Measurements from ENCODE around the gene WWP2. TPM values are rescaled to one million over a fixed set of nuclear protein-coding genes. Genes with fewer than 3 reads are reported as not detected.
A peak's percentile ranks its signal among the peaks of the same experiment; 100 is the strongest.

Gene WWP2
- total RNA-seq, 2 donors from 2014 or later, result 34.8 to 78.8 TPM

- TF ChIP-seq POLR2A (IDR thresholded peaks at IDR 0.05) (no peak), CTCF (IDR thresholded peaks at IDR 0.05) (no peak)
- no peak overlapping the region for H3K4me3 ChIP-seq
- intact Hi-C loops (cut with DNase I), result no loop called here
- ATAC-seq (no peak), DNase-seq (no peak)
- H3K4me1 ChIP-seq, result peaks cover 10% of the 10 kb centered on the region
- no peaks in the 10 kb centered on the region for H3K36me3 ChIP-seq (replicated peaks in 1 of 2; ENCODE audit: insufficient read depth in 1 of 2, low read depth in 2 of 2)
- WGBS, 2 donors, result 78 to 82% methylated on average over 1 of the region's 1 CpG
- H3K27ac ChIP-seq, result peak overlapping the region in 1 of 4 donors; percentile 14
- H3K9me3 ChIP-seq, result no peaks in the 10 kb centered on the region
- no peaks in the 10 kb centered on the region for H3K27me3 ChIP-seq
These were observed 154.3 kb downstream of the WWP2 start for GRCh38 chr16:69916462-69916861.

GRCh38 chr16:69917311-69917710 is 155.2 kb downstream of the WWP2 start:
- TF ChIP-seq CTCF (IDR thresholded peaks at IDR 0.05) (no peak), POLR2A (IDR thresholded peaks at IDR 0.05) (no peak)
- Histone ChIP-seq H3K4me1 (peaks cover 10% of the 10 kb centered on the region), H3K27ac (peak overlapping the region; percentile 59 to 78 (median 64)), H3K36me3 (replicated peaks in 1 of 2; ENCODE audit: insufficient read depth in 1 of 2, low read depth in 2 of 2) (no peaks in the 10 kb centered on the region), H3K27me3 (no peaks in the 10 kb centered on the region), H3K9me3 (no peaks in the 10 kb centered on the region), H3K4me3 (no peak overlapping the region)
- intact Hi-C loops (cut with DNase I), result no loop called here
- WGBS, 2 donors, result 60 to 77% methylated on average over 1 of the region's 1 CpG
- no peak for DNase-seq
- no peak for ATAC-seq

GRCh38 chr16:69917739-69918138 is 155.6 kb downstream of the WWP2 start:
- H3K9me3 ChIP-seq, result no peaks in the 10 kb centered on the region
- peaks cover 10% of the 10 kb centered on the region for H3K4me1 ChIP-seq
- H3K36me3 ChIP-seq (replicated peaks in 1 of 2; ENCODE audit: insufficient read depth in 1 of 2, low read depth in 2 of 2), result no peaks in the 10 kb centered on the region
- intact Hi-C loops (cut with DNase I), result no loop called here
- H3K4me3 ChIP-seq, result no peak overlapping the region
- DNase-seq, result peak; percentile 62 to 80 (median 73)
- peak; percentile 93 for ATAC-seq
- WGBS, 2 donors, result 39 to 68% methylated on average over 18 to 20 of the region's 20 CpGs
- H3K27ac ChIP-seq, result peak overlapping the region; percentile 59 to 78 (median 64)
- TF ChIP-seq CTCF (IDR thresholded peaks at IDR 0.05), result no peak
- peak in 2 of 3 donors; percentile 53 to 67 for TF ChIP-seq POLR2A (IDR thresholded peaks at IDR 0.05)
- no peaks in the 10 kb centered on the region for H3K27me3 ChIP-seq

GRCh38 chr16:69918241-69918640 is 156.1 kb downstream of the WWP2 start:
- Histone ChIP-seq H3K4me1 (peaks cover 10% of the 10 kb centered on the region), H3K36me3 (replicated peaks in 1 of 2; ENCODE audit: insufficient read depth in 1 of 2, low read depth in 2 of 2) (no peaks in the 10 kb centered on the region), H3K9me3 (no peaks in the 10 kb centered on the region), H3K4me3 (no peak overlapping the region), H3K27me3 (no peaks in the 10 kb centered on the region), H3K27ac (peak overlapping the region; percentile 39 to 78 (median 64))
- DNase-seq (no peak), ATAC-seq (no peak)
- 86 to 89% methylated on average over 1 of the region's 1 CpG for WGBS, 2 donors
- TF ChIP-seq POLR2A (IDR thresholded peaks at IDR 0.05), result no peak
- no peak for TF ChIP-seq CTCF (IDR thresholded peaks at IDR 0.05)
- intact Hi-C loops (cut with DNase I), result no loop called here

GRCh38 chr16:69921127-69921526 is 159.0 kb downstream of the WWP2 start:
- ATAC-seq (no peak), DNase-seq (no peak)
- TF ChIP-seq POLR2A (IDR thresholded peaks at IDR 0.05) (no peak), CTCF (IDR thresholded peaks at IDR 0.05) (no peak)
- intact Hi-C loops (cut with DNase I), result no loop called here
- no peaks in the 10 kb centered on the region for H3K27me3 ChIP-seq
- H3K27ac ChIP-seq, result no peak overlapping the region
- no peak overlapping the region for H3K4me3 ChIP-seq
- no peaks in the 10 kb centered on the region for H3K36me3 ChIP-seq (replicated peaks in 1 of 2; ENCODE audit: insufficient read depth in 1 of 2, low read depth in 2 of 2)
- WGBS, 2 donors, result 86 to 89% methylated on average over 2 of the region's 2 CpGs
- no peaks in the 10 kb centered on the region for H3K9me3 ChIP-seq
- peaks cover 16% of the 10 kb centered on the region for H3K4me1 ChIP-seq

All from body of pancreas (tissue), 4 donors.